H1 (cell line): ENCODE data around the gene PHLDA3. TPM values are rescaled to one million over a fixed set of nuclear protein-coding genes. Genes with fewer than 3 reads are reported as not detected.

Experiments used
- CTCF ChIA-PET: fragments of 300-600 bp; sonication (Branson Sonifier 250); formaldehyde crosslinking; loops from one replicate; lab custom pipeline; 2021; ENCODE audit not compliant: partially characterized antibody; lab: Charles Lee
- POLR2A ChIA-PET: fragments of 300-600 bp; sonication (Branson Sonifier 250); formaldehyde crosslinking; loops from one replicate; lab custom pipeline; 2021; ENCODE audit warnings: inconsistent platforms; ENCODE audit not compliant: partially characterized antibody; lab: Charles Lee
- DNase-seq, 2 experiments: peaks; one replicate each; pipeline versions ENCODE4 v3.0.0 to v3.0.0-alpha.2; 2010 to 2022; ENCODE audit warnings: low spot score in 2 of 2, low read depth in 1 of 2, mixed read lengths in 1 of 2
- FAIRE-seq: peaks from 2 replicates; lab custom pipeline; 2011; peaks lifted over from hg19 to GRCh38; lab: Jason Lieb, UNC
- H2AFZ ChIP-seq: 2 replicates; pipeline ENCODE4 v1.8.1; 2012; ENCODE audit warnings: low read length, inconsistent platforms
- H2AK5ac ChIP-seq: 2 replicates; pipeline ENCODE4 v1.6.1; 2013; ENCODE audit warnings: low read depth, low read length
- H2BK120ac ChIP-seq: replicated peaks from 2 replicates; pipeline ENCODE3; 2013; ENCODE audit warnings: low read depth, low read length, inconsistent platforms
- H2BK12ac ChIP-seq: 2 replicates; pipeline ENCODE4 v1.6.1; 2013; ENCODE audit warnings: low read depth, low read length
- H2BK15ac ChIP-seq: 2 replicates; pipeline ENCODE4 v1.6.1; 2013; ENCODE audit warnings: low read length
- H2BK20ac ChIP-seq: 2 replicates; pipeline ENCODE4 v1.6.1; 2013; ENCODE audit warnings: low read length
- H2BK5ac ChIP-seq: 2 replicates; pipeline ENCODE4 v1.6.1; 2013; ENCODE audit warnings: low read depth, low read length
- H3K14ac ChIP-seq: 2 replicates; pipeline ENCODE4 v1.6.1; 2013; ENCODE audit warnings: inconsistent platforms; ENCODE audit not compliant: insufficient read length
- H3K18ac ChIP-seq: 2 replicates; pipeline ENCODE4 v1.6.1; 2013; ENCODE audit warnings: low read length; ENCODE audit errors: extremely low read depth
- H3K23ac ChIP-seq: 2 replicates; pipeline ENCODE4 v1.6.1; 2013; ENCODE audit warnings: inconsistent platforms; ENCODE audit not compliant: insufficient read length
- H3K23me2 ChIP-seq: 2 replicates; pipeline ENCODE4 v1.6.1; 2013; ENCODE audit warnings: low read depth, low read length
- H3K27ac ChIP-seq: 2 replicates; pipeline ENCODE4 v1.6.1; 2011; ENCODE audit warnings: low read depth, low read length, inconsistent platforms
- H3K27me3 ChIP-seq, 4 experiments: replicated peaks in 1 of 4; 1 replicate in 1 of 4; 2 replicates in 3 of 4; pipeline versions ENCODE4 v1.6.1 to v1.8.1; 2011 to 2013; ENCODE audit warnings: low read length in 3 of 4, mild to moderate bottlenecking in 3 of 4, inconsistent platforms in 2 of 4, mixed read lengths in 2 of 4, moderate library complexity in 1 of 4; ENCODE audit not compliant: control insufficient read depth in 3 of 4, insufficient read depth in 3 of 4; ENCODE audit errors: extremely low read depth in 1 of 4
- H3K36me3 ChIP-seq, 4 experiments: 2 replicates each; pipeline versions ENCODE4 v1.6.1 to v1.8.1; 2011 to 2013; ENCODE audit warnings: mild to moderate bottlenecking in 4 of 4, low read length in 3 of 4, moderate library complexity in 2 of 4, control low read depth in 1 of 4, inconsistent platforms in 1 of 4; ENCODE audit not compliant: insufficient read depth in 4 of 4, control insufficient read depth in 2 of 4
- H3K4ac ChIP-seq: replicated peaks from 2 replicates; pipeline ENCODE3; 2013; ENCODE audit warnings: low read length, low read depth, mixed read lengths, inconsistent platforms; ENCODE audit not compliant: insufficient read length
- H3K4me1 ChIP-seq, 4 experiments: replicated peaks in 1 of 4; 1 replicate in 1 of 4; 2 replicates in 3 of 4; pipeline versions ENCODE4 v1.6.1 to v1.8.1; 2011 to 2013; ENCODE audit warnings: low read length in 3 of 4, inconsistent platforms in 2 of 4, mixed read lengths in 1 of 4; ENCODE audit not compliant: insufficient read depth in 4 of 4, control insufficient read depth in 3 of 4
- H3K4me2 ChIP-seq, 2 experiments: 2 replicates each; pipeline versions ENCODE4 v1.6.1 to v1.8.1; 2011 to 2013; ENCODE audit warnings: low read depth in 2 of 2, low read length in 2 of 2, control low read depth in 1 of 2, inconsistent platforms in 1 of 2, mild to moderate bottlenecking in 1 of 2; ENCODE audit not compliant: insufficient read depth in 1 of 2
- H3K4me3 ChIP-seq, 4 experiments: fragments of 200-600, 300-600 bp in 1 of 4; sonication (generic), shearing (Covaris generic), sonication (Bioruptor Twin) in 1 of 4; 2 replicates each; pipeline versions ENCODE4 v1.5.1 to v1.8.1; 2011 to 2016; ENCODE audit warnings: low read length in 4 of 4, low read depth in 3 of 4, control low read depth in 2 of 4, inconsistent platforms in 2 of 4, mild to moderate bottlenecking in 2 of 4, mixed read lengths in 1 of 4, moderate library complexity in 1 of 4; ENCODE audit not compliant: insufficient read depth in 2 of 4; ENCODE audit errors: extremely low read depth in 1 of 4
- H3K56ac ChIP-seq: replicated peaks from 2 replicates; pipeline ENCODE3; 2013; ENCODE audit warnings: low read depth, mild to moderate bottlenecking, mixed read lengths, low read length, inconsistent platforms; ENCODE audit not compliant: insufficient read length
- H3K79me1 ChIP-seq: 2 replicates; pipeline ENCODE4 v1.6.1; 2013; ENCODE audit warnings: low read depth, low read length, control low read depth
- H3K79me2 ChIP-seq, 2 experiments: 2 replicates each; pipeline versions ENCODE4 v1.6.1 to v1.8.1; 2012 to 2013; ENCODE audit warnings: low read length in 2 of 2, mild to moderate bottlenecking in 2 of 2, inconsistent platforms in 1 of 2; ENCODE audit not compliant: insufficient read depth in 2 of 2, control insufficient read depth in 1 of 2
- H3K9ac ChIP-seq, 4 experiments: replicated peaks in 1 of 4; 1 replicate in 1 of 4; 2 replicates in 3 of 4; pipeline versions ENCODE4 v1.6.1 to v1.8.1; 2011 to 2013; ENCODE audit warnings: low read depth in 3 of 4, low read length in 3 of 4, control low read depth in 2 of 4, mild to moderate bottlenecking in 2 of 4, moderate library complexity in 2 of 4, inconsistent platforms in 1 of 4; ENCODE audit errors: extremely low read depth in 1 of 4
- H3K9me3 ChIP-seq, 2 experiments: 2 replicates each; pipeline versions ENCODE4 v1.6.1 to v1.8.1; 2012 to 2013; ENCODE audit warnings: mild to moderate bottlenecking in 2 of 2, moderate library complexity in 2 of 2, control low read depth in 1 of 2, inconsistent platforms in 1 of 2, low read depth in 1 of 2, low read length in 1 of 2, mixed read lengths in 1 of 2; ENCODE audit not compliant: insufficient read depth in 2 of 2
- H4K20me1 ChIP-seq, 2 experiments: replicated peaks in 1 of 2; 2 replicates each; pipeline versions ENCODE3 to v1.8.1; 2011 to 2013; ENCODE audit warnings: inconsistent platforms in 2 of 2, low read length in 2 of 2, mild to moderate bottlenecking in 1 of 2; ENCODE audit not compliant: insufficient read depth in 2 of 2, control insufficient read depth in 1 of 2
- H4K5ac ChIP-seq: 2 replicates; pipeline ENCODE4 v1.6.1; 2013; ENCODE audit warnings: low read length, low read depth, mixed read lengths, inconsistent platforms; ENCODE audit not compliant: insufficient read length
- H4K8ac ChIP-seq: 2 replicates; pipeline ENCODE4 v1.8.0; 2013; ENCODE audit warnings: mild to moderate bottlenecking, moderate library complexity, low read length, inconsistent platforms; ENCODE audit not compliant: insufficient read depth; ENCODE audit errors: extremely low read depth
- H4K91ac ChIP-seq: replicated peaks from 2 replicates; pipeline ENCODE3; 2013; ENCODE audit warnings: low read length, mixed read lengths, inconsistent platforms; ENCODE audit not compliant: insufficient read length
- BCL11A ChIP-seq, 2 experiments: IDR thresholded peaks; one replicate each; pipeline ENCODE4 v1.6.1; 2011; ENCODE audit warnings: low read depth in 2 of 2, low read length in 2 of 2, mild to moderate bottlenecking in 2 of 2
- RAD21 ChIP-seq, 2 experiments: IDR thresholded peaks in 1 of 2; conservative IDR thresholded peaks in 1 of 2; 2 replicates each; pipeline ENCODE4 v1.6.1; 2011; ENCODE audit warnings: low read depth in 2 of 2, low read length in 2 of 2, improper control_type of control experiment in 1 of 2, inconsistent platforms in 1 of 2, mild to moderate bottlenecking in 1 of 2, moderate library complexity in 1 of 2
- RNF2 ChIP-seq: fragments of 200-900, 300-1000 bp; sonication (generic); IDR thresholded peaks from 2 replicates; pipeline ENCODE4 v1.7.1; 2016; ENCODE audit warnings: borderline replicate concordance, low read depth, mild to moderate bottlenecking, antibody characterized with exemption, low read length; ENCODE audit not compliant: poor library complexity, severe bottlenecking; ENCODE audit errors: missing control alignments
- SUZ12 ChIP-seq: fragments of 200-600 bp; sonication (generic); IDR thresholded peaks from 2 replicates; pipeline ENCODE4 v1.6.1; 2012; ENCODE audit warnings: mild to moderate bottlenecking, inconsistent platforms, low read length, moderate library complexity, mixed read lengths
- TAF1 ChIP-seq: IDR thresholded peaks from 2 replicates; pipeline ENCODE4 v1.6.1; 2011; ENCODE audit warnings: mild to moderate bottlenecking, low read depth, low read length
- TAF7 ChIP-seq: optimal IDR thresholded peaks from 2 replicates; pipeline ENCODE3; 2011; ENCODE audit warnings: low read depth, mild to moderate bottlenecking, inconsistent platforms, low read length, moderate library complexity, borderline replicate concordance
- TBP ChIP-seq: IDR thresholded peaks from 2 replicates; pipeline ENCODE4 v1.6.1; 2011; ENCODE audit warnings: low read depth, low read length, improper control_type of control experiment
- WGBS, 2 experiments: shearing (Covaris generic) in 1 of 2; methylation state at CpG; one replicate each; pipeline versions ENCODE4 v1.1.6 to v1.1.7; 2013 to 2015; ENCODE audit warnings: low lambda C conversion rate in 2 of 2, mixed read lengths in 2 of 2, inconsistent platforms in 1 of 2, low coverage in 1 of 2, missing lambda C conversion rate in 1 of 2; ENCODE audit not compliant: insufficient replicate concordance in 2 of 2, insufficient coverage in 1 of 2, insufficient read length in 1 of 2; ENCODE audit errors: extremely low coverage in 1 of 2, missing lambda C conversion rate in 1 of 2; 5-methylcytosine and 5-hydroxymethylcytosine counted together
- polyA plus RNA-seq, 7 experiments: library from polyadenylated mRNA; depleted of rRNA in 3 of 7; stranded (reverse) in 5 of 7; unstranded in 2 of 7; fragments of >200 nt in 5 of 7; fragments of 200-250 nt in 2 of 7; gene quantifications; 1 replicate in 5 of 7; 2 replicates in 1 of 7; 4 replicates in 1 of 7; pipeline versions ENCODE4 v1.2.1 to v1.2.3, GENCODE V29; 2011 to 2013; ENCODE audit warnings: missing spikeins in 2 of 7, mixed read lengths in 2 of 7
- total RNA-seq: library from RNA; stranded (reverse); fragmentation: NEBNext Ultra II Directional; extraction: Animal tissue kit (Norgen Biotek cat#: 25700); gene quantifications from 2 replicates; pipeline ENCODE4 v1.2.1, GENCODE V29; 2021
- TF ChIP-seq, protein P1 (sequence below): IDR thresholded peaks from 2 replicates; pipeline ENCODE4 v1.6.1; 2011; ENCODE audit warnings: low read length, improper control_type of control experiment

Gene PHLDA3
- total and polyA plus RNA-seq, 2 of the 8 experiments (the other 6 are each of a cell fraction or from before 2014, with no cell fraction given) = 25.5 to 27.5 TPM

DNA sequence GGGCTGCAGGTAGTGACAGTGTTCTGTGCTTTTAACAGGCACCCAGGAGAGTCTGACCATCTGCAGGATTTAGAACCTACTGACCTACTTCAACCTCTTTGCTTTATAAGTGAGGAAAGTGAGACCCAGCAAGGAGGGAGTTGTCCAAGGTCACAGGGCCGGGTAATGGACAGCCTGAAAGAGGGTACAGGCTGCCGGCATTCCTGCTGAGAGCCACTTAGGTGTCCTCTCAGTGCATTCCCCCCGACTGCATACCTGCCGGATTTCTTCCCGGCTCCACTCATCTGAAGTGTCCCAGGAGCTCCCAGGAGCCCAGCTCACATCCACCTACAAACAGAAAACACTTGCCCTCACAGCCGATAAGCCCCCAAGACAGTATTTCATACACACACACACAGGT is 13.9 kb downstream of the PHLDA3 start:
- no peak overlapping the region for H3K9ac ChIP-seq
- no peaks in the 10 kb centered on the region for H3K36me3 ChIP-seq
- H4K8ac ChIP-seq = no peak overlapping the region; the same call in 1 of the 2 replicates
- no peak overlapping the region for H4K5ac ChIP-seq
- H3K23ac ChIP-seq = no peak overlapping the region
- H3K27ac ChIP-seq = no peak overlapping the region
- no peaks in the 10 kb centered on the region for H4K20me1 ChIP-seq
- H4K91ac ChIP-seq = peak overlapping the region; percentile 29
- no peaks in the 10 kb centered on the region for H3K9me3 ChIP-seq
- H3K79me1 ChIP-seq = no peaks in the 10 kb centered on the region
- ChIA-PET POLR2A (interaction anchor here (1.0 kb wide), 2 partner anchors 9 to 491 kb away, joined by 3 read pairs; partner anchors contain the start of gene LMOD1), CTCF (interaction anchor here (1.0 to 12.7 kb wide), 11 partner anchors 6 to 108 kb away, joined by 3 to 163 read pairs (median 10); partner anchors contain the start of genes CSRP1 and PHLDA3)
- H2BK15ac ChIP-seq = no peak overlapping the region
- no peak overlapping the region for H3K4me3 ChIP-seq
- FAIRE-seq = no peak
- H2BK20ac ChIP-seq = no peak overlapping the region
- 71% methylated on average over 6 of the region's 6 CpGs; no CpG with 5 or more reads in 1 of the 2 experiments for WGBS, 2 experiments
- no peak for DNase-seq
- H2BK12ac ChIP-seq = no peak overlapping the region
- no peaks in the 10 kb centered on the region for H3K79me2 ChIP-seq
- no peak overlapping the region for H3K4ac ChIP-seq
- H2AK5ac ChIP-seq = no peak overlapping the region
- H3K14ac ChIP-seq = peak overlapping the region; percentile 18
- no peak overlapping the region for H2BK5ac ChIP-seq
- no peak overlapping the region for H3K18ac ChIP-seq
- no peak overlapping the region for H2BK120ac ChIP-seq
- H3K23me2 ChIP-seq = no peaks in the 10 kb centered on the region
- H3K4me2 ChIP-seq = no peak overlapping the region
- no peak overlapping the region for H2AFZ ChIP-seq
- H3K4me1 ChIP-seq = peaks cover 5 to 13% (median 8%) of the 10 kb centered on the region in 4 experiments
- H3K56ac ChIP-seq = no peak overlapping the region
- H3K27me3 ChIP-seq = no peaks in the 10 kb centered on the region
- TF ChIP-seq RAD21 (IDR thresholded peaks at IDR 0.05 in 1 of 2, conservative IDR thresholded peaks at IDR 0.05 in 1 of 2; ENCODE audit: low read depth in 2 of 2, low read length in 2 of 2) (no peak), RNF2 (no peak), TAF1 (no peak), TAF7 (no peak), TBP (no peak), BCL11A (IDR thresholded peaks at IDR 0.05; ENCODE audit: low read depth in 2 of 2, low read length in 2 of 2) (no peak), SUZ12 (no peak)
- TF ChIP-seq, protein P1, sequence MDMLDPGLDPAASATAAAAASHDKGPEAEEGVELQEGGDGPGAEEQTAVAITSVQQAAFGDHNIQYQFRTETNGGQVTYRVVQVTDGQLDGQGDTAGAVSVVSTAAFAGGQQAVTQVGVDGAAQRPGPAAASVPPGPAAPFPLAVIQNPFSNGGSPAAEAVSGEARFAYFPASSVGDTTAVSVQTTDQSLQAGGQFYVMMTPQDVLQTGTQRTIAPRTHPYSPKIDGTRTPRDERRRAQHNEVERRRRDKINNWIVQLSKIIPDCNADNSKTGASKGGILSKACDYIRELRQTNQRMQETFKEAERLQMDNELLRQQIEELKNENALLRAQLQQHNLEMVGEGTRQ = no peak
